ENCODE measurements around the gene ANKLE2. TPM values are rescaled to one million over a fixed set of nuclear protein-coding genes. Genes with fewer than 3 reads are reported as not detected.

ANKLE2 gene
- polyA plus RNA-seq, 1 donor from 2014 or later: 72.3 TPM

GRCh38 chr12:132730353-132730752 is 31.3 kb downstream of the ANKLE2 start:
- H3K27ac ChIP-seq (ENCODE audit: low read length): no peak overlapping the region

GRCh38 chr12:132729541-132730320 is 31.9 kb downstream of the ANKLE2 start:
- no peak overlapping the region for H3K4me3 ChIP-seq (ENCODE audit: low read length)
- H3K9me2 ChIP-seq (ENCODE audit: insufficient read depth, low read length): no peaks in the 10 kb centered on the region
- no peaks in the 10 kb centered on the region for H3K9me3 ChIP-seq (ENCODE audit: low read length)
- no peak overlapping the region for H2AFZ ChIP-seq (ENCODE audit: low read depth, low read length)
- no peaks in the 10 kb centered on the region for H3K36me3 ChIP-seq (ENCODE audit: insufficient read depth, low read length)
- H3K27me3 ChIP-seq (ENCODE audit: insufficient read depth, low read depth, low read length): no peaks in the 10 kb centered on the region
- no peak overlapping the region for H3K9ac ChIP-seq (ENCODE audit: low read length)
- no peaks in the 10 kb centered on the region for H4K20me1 ChIP-seq (ENCODE audit: insufficient read depth)
- H3K27ac ChIP-seq (ENCODE audit: low read length): no peak overlapping the region
- no peak for TF ChIP-seq EZH2 (IDR thresholded peaks at IDR 0.05; ENCODE audit: borderline replicate concordance, insufficient read depth, low read length, poor library complexity, severe bottlenecking)
- TF ChIP-seq, protein P1, sequence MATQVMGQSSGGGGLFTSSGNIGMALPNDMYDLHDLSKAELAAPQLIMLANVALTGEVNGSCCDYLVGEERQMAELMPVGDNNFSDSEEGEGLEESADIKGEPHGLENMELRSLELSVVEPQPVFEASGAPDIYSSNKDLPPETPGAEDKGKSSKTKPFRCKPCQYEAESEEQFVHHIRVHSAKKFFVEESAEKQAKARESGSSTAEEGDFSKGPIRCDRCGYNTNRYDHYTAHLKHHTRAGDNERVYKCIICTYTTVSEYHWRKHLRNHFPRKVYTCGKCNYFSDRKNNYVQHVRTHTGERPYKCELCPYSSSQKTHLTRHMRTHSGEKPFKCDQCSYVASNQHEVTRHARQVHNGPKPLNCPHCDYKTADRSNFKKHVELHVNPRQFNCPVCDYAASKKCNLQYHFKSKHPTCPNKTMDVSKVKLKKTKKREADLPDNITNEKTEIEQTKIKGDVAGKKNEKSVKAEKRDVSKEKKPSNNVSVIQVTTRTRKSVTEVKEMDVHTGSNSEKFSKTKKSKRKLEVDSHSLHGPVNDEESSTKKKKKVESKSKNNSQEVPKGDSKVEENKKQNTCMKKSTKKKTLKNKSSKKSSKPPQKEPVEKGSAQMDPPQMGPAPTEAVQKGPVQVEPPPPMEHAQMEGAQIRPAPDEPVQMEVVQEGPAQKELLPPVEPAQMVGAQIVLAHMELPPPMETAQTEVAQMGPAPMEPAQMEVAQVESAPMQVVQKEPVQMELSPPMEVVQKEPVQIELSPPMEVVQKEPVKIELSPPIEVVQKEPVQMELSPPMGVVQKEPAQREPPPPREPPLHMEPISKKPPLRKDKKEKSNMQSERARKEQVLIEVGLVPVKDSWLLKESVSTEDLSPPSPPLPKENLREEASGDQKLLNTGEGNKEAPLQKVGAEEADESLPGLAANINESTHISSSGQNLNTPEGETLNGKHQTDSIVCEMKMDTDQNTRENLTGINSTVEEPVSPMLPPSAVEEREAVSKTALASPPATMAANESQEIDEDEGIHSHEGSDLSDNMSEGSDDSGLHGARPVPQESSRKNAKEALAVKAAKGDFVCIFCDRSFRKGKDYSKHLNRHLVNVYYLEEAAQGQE (IDR thresholded peaks at IDR 0.05; ENCODE audit: borderline replicate concordance): no peak
- TF ChIP-seq RAD21 (conservative IDR thresholded peaks at IDR 0.05): no peak
- H3F3A ChIP-seq (ENCODE audit: insufficient read depth, low read length, poor library complexity, severe bottlenecking): no peaks in the 10 kb centered on the region
- no peak overlapping the region for H3K4me2 ChIP-seq (ENCODE audit: low read length)
- H3K79me2 ChIP-seq (replicated peaks; ENCODE audit: insufficient read depth, low read length): no peaks in the 10 kb centered on the region

More at GRCh38 chr12:132730353-132730752, 31.3 kb downstream of the ANKLE2 start:
- Histone ChIP-seq H3K79me2 (replicated peaks; ENCODE audit: insufficient read depth, low read length) (no peaks in the 10 kb centered on the region), H3K4me3 (ENCODE audit: low read length) (no peak overlapping the region), H3K9ac (ENCODE audit: low read length) (no peak overlapping the region), H3K9me2 (ENCODE audit: insufficient read depth, low read length) (no peaks in the 10 kb centered on the region), H3K4me2 (ENCODE audit: low read length) (no peak overlapping the region), H3K27me3 (ENCODE audit: insufficient read depth, low read depth, low read length) (no peaks in the 10 kb centered on the region), H3K36me3 (ENCODE audit: insufficient read depth, low read length) (no peaks in the 10 kb centered on the region), H3K9me3 (ENCODE audit: low read length) (no peaks in the 10 kb centered on the region), H2AFZ (ENCODE audit: low read depth, low read length) (no peak overlapping the region), H4K20me1 (ENCODE audit: insufficient read depth) (no peaks in the 10 kb centered on the region), H3F3A (ENCODE audit: insufficient read depth, low read length, poor library complexity, severe bottlenecking) (no peaks in the 10 kb centered on the region)
- no peak for TF ChIP-seq EP300 (conservative IDR thresholded peaks at IDR 0.05; ENCODE audit: poor library complexity, severe bottlenecking)

GRCh38 chr12:132728502-132728901 is 33.1 kb downstream of the ANKLE2 start:
- H4K20me1 ChIP-seq (ENCODE audit: insufficient read depth): no peaks in the 10 kb centered on the region
- H3K4me2 ChIP-seq (ENCODE audit: low read length): no peak overlapping the region
- H2AFZ ChIP-seq (ENCODE audit: low read depth, low read length): no peak overlapping the region
- H3K9me2 ChIP-seq (ENCODE audit: insufficient read depth, low read length): no peaks in the 10 kb centered on the region
- H3K9ac ChIP-seq (ENCODE audit: low read length): no peak overlapping the region
- TF ChIP-seq, protein P2, sequence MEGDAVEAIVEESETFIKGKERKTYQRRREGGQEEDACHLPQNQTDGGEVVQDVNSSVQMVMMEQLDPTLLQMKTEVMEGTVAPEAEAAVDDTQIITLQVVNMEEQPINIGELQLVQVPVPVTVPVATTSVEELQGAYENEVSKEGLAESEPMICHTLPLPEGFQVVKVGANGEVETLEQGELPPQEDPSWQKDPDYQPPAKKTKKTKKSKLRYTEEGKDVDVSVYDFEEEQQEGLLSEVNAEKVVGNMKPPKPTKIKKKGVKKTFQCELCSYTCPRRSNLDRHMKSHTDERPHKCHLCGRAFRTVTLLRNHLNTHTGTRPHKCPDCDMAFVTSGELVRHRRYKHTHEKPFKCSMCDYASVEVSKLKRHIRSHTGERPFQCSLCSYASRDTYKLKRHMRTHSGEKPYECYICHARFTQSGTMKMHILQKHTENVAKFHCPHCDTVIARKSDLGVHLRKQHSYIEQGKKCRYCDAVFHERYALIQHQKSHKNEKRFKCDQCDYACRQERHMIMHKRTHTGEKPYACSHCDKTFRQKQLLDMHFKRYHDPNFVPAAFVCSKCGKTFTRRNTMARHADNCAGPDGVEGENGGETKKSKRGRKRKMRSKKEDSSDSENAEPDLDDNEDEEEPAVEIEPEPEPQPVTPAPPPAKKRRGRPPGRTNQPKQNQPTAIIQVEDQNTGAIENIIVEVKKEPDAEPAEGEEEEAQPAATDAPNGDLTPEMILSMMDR (IDR thresholded peaks at IDR 0.05; ENCODE audit: poor library complexity, severe bottlenecking): no peak
- TF ChIP-seq, protein P1 (IDR thresholded peaks at IDR 0.05; ENCODE audit: borderline replicate concordance): no peak
- TF ChIP-seq EP300 (conservative IDR thresholded peaks at IDR 0.05; ENCODE audit: poor library complexity, severe bottlenecking): no peak
- no peak for TF ChIP-seq RAD21 (conservative IDR thresholded peaks at IDR 0.05)
- no peak for TF ChIP-seq EZH2 (IDR thresholded peaks at IDR 0.05; ENCODE audit: borderline replicate concordance, insufficient read depth, low read length, poor library complexity, severe bottlenecking)
- TF ChIP-seq SMC3 (conservative IDR thresholded peaks at IDR 0.05; ENCODE audit: poor library complexity): no peak
- TF ChIP-seq TAF1 (IDR thresholded peaks at IDR 0.05; ENCODE audit: low read depth): no peak
- no peak for TF ChIP-seq POLR2AphosphoS5 (IDR thresholded peaks at IDR 0.05)
- no peak for TF ChIP-seq MXI1 (conservative IDR thresholded peaks at IDR 0.05; ENCODE audit: poor library complexity, severe bottlenecking)
- H3K4me3 ChIP-seq (ENCODE audit: low read length): no peak overlapping the region
- no peaks in the 10 kb centered on the region for H3K9me3 ChIP-seq (ENCODE audit: low read length)
- H3K27me3 ChIP-seq (ENCODE audit: insufficient read depth, low read depth, low read length): no peaks in the 10 kb centered on the region
- no peaks in the 10 kb centered on the region for H3K36me3 ChIP-seq (ENCODE audit: insufficient read depth, low read length)
- H3K27ac ChIP-seq (ENCODE audit: low read length): no peak overlapping the region
- no peaks in the 10 kb centered on the region for H3K79me2 ChIP-seq (replicated peaks; ENCODE audit: insufficient read depth, low read length)
- no peaks in the 10 kb centered on the region for H3F3A ChIP-seq (ENCODE audit: insufficient read depth, low read length, poor library complexity, severe bottlenecking)

All from neural cell (in vitro differentiated cells).